ENCODE data around the gene OR8K3. TPM values are rescaled to one million over a fixed set of nuclear protein-coding genes. Genes with fewer than 3 reads are reported as not detected.

The OR8K3 gene
- total and polyA plus RNA-seq, 2 of the 4 experiments (the other 2 are of a cell fraction) = not detected

DNA sequence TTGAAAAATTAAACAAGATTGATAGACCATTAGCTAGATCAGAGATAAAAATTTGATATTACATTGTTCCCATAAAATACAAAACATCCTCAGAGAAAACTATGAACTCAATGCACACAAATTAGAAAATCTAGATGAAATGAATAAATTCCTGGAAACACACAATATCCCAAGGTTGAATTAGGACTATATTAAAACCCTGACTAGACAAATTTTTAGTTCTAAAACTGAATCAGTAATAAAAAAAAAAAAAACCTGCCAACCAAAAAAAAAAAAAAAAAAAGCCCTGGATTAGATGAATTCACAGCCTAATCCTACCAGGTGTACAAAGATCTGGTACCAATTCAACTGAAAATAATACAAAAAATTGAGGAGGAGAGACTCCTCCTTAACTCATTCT is 25.3 kb downstream of the OR8K3 start:
- no peak overlapping the region for H3K18ac ChIP-seq (ENCODE audit: low read depth, low read length)
- intact Hi-C loops (cut with micrococcal nuclease) (no loop called here), dilution Hi-C loops (cut with HindIII; ENCODE audit: low sequenced_read_pairs, unreplicated experiment) (no loop called here), in situ Hi-C loops (cut with MboI; ENCODE audit: low sequenced_read_pairs) (no loop called here)
- H2BK120ac ChIP-seq (ENCODE audit: low read depth, low read length) = no peak overlapping the region
- no peaks in the 10 kb centered on the region for H4K20me1 ChIP-seq (ENCODE audit: insufficient read depth, low read length)
- no peak overlapping the region for H2BK20ac ChIP-seq (ENCODE audit: low read depth, low read length)
- no peak overlapping the region for H4K5ac ChIP-seq (ENCODE audit: low read depth, low read length)
- no peak overlapping the region for H2BK5ac ChIP-seq (ENCODE audit: low read depth, low read length, poor library complexity, severe bottlenecking)
- no peak overlapping the region for H4K91ac ChIP-seq (ENCODE audit: insufficient read depth, low read depth, low read length)
- H4K8ac ChIP-seq (ENCODE audit: low read depth in 2 of 2, low read length in 2 of 2) = no peak overlapping the region
- no peaks in the 10 kb centered on the region for H3K9me1 ChIP-seq (ENCODE audit: insufficient read depth, low read length)
- no peak overlapping the region for H3K4me2 ChIP-seq (ENCODE audit: low read depth, low read length)
- no peak overlapping the region for H3K27ac ChIP-seq (ENCODE audit: insufficient read depth, low read length)
- H3K27me3 ChIP-seq (ENCODE audit: control insufficient read depth, insufficient read depth, low read length) = no peaks in the 10 kb centered on the region
- no TSS peak for BruUV-seq (replicated peaks)
- ATAC-seq (ENCODE audit: low read depth) (no peak), DNase-seq (no peak)
- no peak overlapping the region for H3K4ac ChIP-seq (ENCODE audit: low read depth, low read length)
- no peak overlapping the region for H2AK9ac ChIP-seq (replicated peaks; ENCODE audit: low read depth, low read length, poor library complexity)
- TF ChIP-seq SMC3 (IDR thresholded peaks at IDR 0.05; ENCODE audit: low read depth, low read length) = no peak
- TF ChIP-seq, protein P1, sequence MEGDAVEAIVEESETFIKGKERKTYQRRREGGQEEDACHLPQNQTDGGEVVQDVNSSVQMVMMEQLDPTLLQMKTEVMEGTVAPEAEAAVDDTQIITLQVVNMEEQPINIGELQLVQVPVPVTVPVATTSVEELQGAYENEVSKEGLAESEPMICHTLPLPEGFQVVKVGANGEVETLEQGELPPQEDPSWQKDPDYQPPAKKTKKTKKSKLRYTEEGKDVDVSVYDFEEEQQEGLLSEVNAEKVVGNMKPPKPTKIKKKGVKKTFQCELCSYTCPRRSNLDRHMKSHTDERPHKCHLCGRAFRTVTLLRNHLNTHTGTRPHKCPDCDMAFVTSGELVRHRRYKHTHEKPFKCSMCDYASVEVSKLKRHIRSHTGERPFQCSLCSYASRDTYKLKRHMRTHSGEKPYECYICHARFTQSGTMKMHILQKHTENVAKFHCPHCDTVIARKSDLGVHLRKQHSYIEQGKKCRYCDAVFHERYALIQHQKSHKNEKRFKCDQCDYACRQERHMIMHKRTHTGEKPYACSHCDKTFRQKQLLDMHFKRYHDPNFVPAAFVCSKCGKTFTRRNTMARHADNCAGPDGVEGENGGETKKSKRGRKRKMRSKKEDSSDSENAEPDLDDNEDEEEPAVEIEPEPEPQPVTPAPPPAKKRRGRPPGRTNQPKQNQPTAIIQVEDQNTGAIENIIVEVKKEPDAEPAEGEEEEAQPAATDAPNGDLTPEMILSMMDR (conservative IDR thresholded peaks at IDR 0.05; ENCODE audit: low read depth, low read length) = no peak
- TF ChIP-seq, protein P2, sequence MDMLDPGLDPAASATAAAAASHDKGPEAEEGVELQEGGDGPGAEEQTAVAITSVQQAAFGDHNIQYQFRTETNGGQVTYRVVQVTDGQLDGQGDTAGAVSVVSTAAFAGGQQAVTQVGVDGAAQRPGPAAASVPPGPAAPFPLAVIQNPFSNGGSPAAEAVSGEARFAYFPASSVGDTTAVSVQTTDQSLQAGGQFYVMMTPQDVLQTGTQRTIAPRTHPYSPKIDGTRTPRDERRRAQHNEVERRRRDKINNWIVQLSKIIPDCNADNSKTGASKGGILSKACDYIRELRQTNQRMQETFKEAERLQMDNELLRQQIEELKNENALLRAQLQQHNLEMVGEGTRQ (IDR thresholded peaks at IDR 0.05; ENCODE audit: low read depth, low read length) = no peak
- TF ChIP-seq FOS (IDR thresholded peaks at IDR 0.05; ENCODE audit: low read depth, low read length) = no peak
- no peak for TF ChIP-seq CEBPB (IDR thresholded peaks at IDR 0.05; ENCODE audit: low read depth, low read length)
- no peak for TF ChIP-seq RFX5 (IDR thresholded peaks at IDR 0.05; ENCODE audit: low read depth, low read length)
- no peak for TF ChIP-seq NFE2L2 (IDR thresholded peaks at IDR 0.05; ENCODE audit: low read depth, low read length)
- peak; percentile 61 for TF ChIP-seq MAFK (IDR thresholded peaks at IDR 0.05; ENCODE audit: low read depth, low read length)
- no peak overlapping the region for H3K4me3 ChIP-seq (ENCODE audit: insufficient read depth, low read depth, low read length)
- H3K56ac ChIP-seq (ENCODE audit: extremely low read depth, insufficient read depth, low read length) = no peak overlapping the region
- no peak overlapping the region for H2BK15ac ChIP-seq (ENCODE audit: low read depth, low read length)
- no peaks in the 10 kb centered on the region for H3K4me1 ChIP-seq (ENCODE audit: control insufficient read depth, insufficient read depth, low read length)
- no peak overlapping the region for H3K23ac ChIP-seq (ENCODE audit: low read depth, low read length)
- H2AFZ ChIP-seq (replicated peaks; ENCODE audit: low read length, poor library complexity) = no peak overlapping the region
- peaks cover 9% of the 10 kb centered on the region for H3K9me3 ChIP-seq (ENCODE audit: control insufficient read depth, insufficient read depth, low read length)
- H2AK5ac ChIP-seq (ENCODE audit: low read depth, low read length) = no peak overlapping the region
- ChIA-PET POLR2A (ENCODE audit: unreplicated experiment) (no interaction called here), CTCF (no interaction called here)
- H3K36me3 ChIP-seq (ENCODE audit: control insufficient read depth, insufficient read depth, low read length) = no peaks in the 10 kb centered on the region
- no peaks in the 10 kb centered on the region for H3K79me1 ChIP-seq (ENCODE audit: low read depth in 1 of 2, low read length in 2 of 2)
- H3K14ac ChIP-seq (replicated peaks; ENCODE audit: low read depth, low read length) = no peak overlapping the region
- H3K9ac ChIP-seq (ENCODE audit: low read depth, low read length) = no peak overlapping the region
